ENCODE data around the gene SPON1. TPM values are rescaled to one million over a fixed set of nuclear protein-coding genes. Genes with fewer than 3 reads are reported as not detected.
"Not testable (repeated sequence)": the region's sequence is repeated elsewhere in the genome, so short reads cannot be mapped to it uniquely, and the experiment has no call there.

Gene SPON1
- total RNA-seq, 1 donor, result 10.0 TPM

- DNase-seq (ENCODE audit: low read depth in 2 of 3, low spot score in 2 of 3), result not testable (repeated sequence)
These were observed 211.2 kb downstream of the SPON1 start for GRCh38 chr11:14173679-14174078.

GRCh38 chr11:14179116-14179820 is 216.7 kb downstream of the SPON1 start:
- DNase-seq (ENCODE audit: low read depth in 2 of 3, low spot score in 2 of 3), result no peak

GRCh38 chr11:14181121-14181520 is 218.6 kb downstream of the SPON1 start:
- DNase-seq (ENCODE audit: low read depth in 2 of 3, low spot score in 2 of 3), result no peak

GRCh38 chr11:14182833-14183364 is 220.4 kb downstream of the SPON1 start:
- no peak for DNase-seq (ENCODE audit: low read depth in 2 of 3, low spot score in 2 of 3)

- no peak for DNase-seq (ENCODE audit: low read depth in 2 of 3, low spot score in 2 of 3)
These were observed 221.8 kb downstream of the SPON1 start for GRCh38 chr11:14184028-14184940.

GRCh38 chr11:14185461-14185860 is 222.9 kb downstream of the SPON1 start:
- no peak for DNase-seq (ENCODE audit: low read depth in 2 of 3, low spot score in 2 of 3)

GRCh38 chr11:14186046-14186775 is 223.7 kb downstream of the SPON1 start:
- DNase-seq (ENCODE audit: low read depth in 2 of 3, low spot score in 2 of 3), result no peak

- DNase-seq (ENCODE audit: low read depth in 2 of 3, low spot score in 2 of 3), result peak in 1 of 3 donors; percentile 17
These were observed 227.4 kb downstream of the SPON1 start for GRCh38 chr11:14189874-14190273.

GRCh38 chr11:14190992-14191778 is 228.7 kb downstream of the SPON1 start:
- DNase-seq (ENCODE audit: low read depth in 2 of 3, low spot score in 2 of 3), result no peak

- DNase-seq (ENCODE audit: low read depth in 2 of 3, low spot score in 2 of 3), result no peak
These were observed 231.1 kb downstream of the SPON1 start for GRCh38 chr11:14193644-14194043.

- no peak for DNase-seq (ENCODE audit: low read depth in 2 of 3, low spot score in 2 of 3)
These were observed 240.0 kb downstream of the SPON1 start for GRCh38 chr11:14202251-14203196.

GRCh38 chr11:14203321-14203720 is 240.8 kb downstream of the SPON1 start:
- no peak for DNase-seq (ENCODE audit: low read depth in 2 of 3, low spot score in 2 of 3)

- DNase-seq (ENCODE audit: low read depth in 2 of 3, low spot score in 2 of 3), result no peak
These were observed 250.5 kb downstream of the SPON1 start for GRCh38 chr11:14212986-14213385.

GRCh38 chr11:14218728-14219127 is 256.2 kb downstream of the SPON1 start:
- no peak for DNase-seq (ENCODE audit: low read depth in 2 of 3, low spot score in 2 of 3)

- DNase-seq (ENCODE audit: low read depth in 2 of 3, low spot score in 2 of 3), result no peak
These were observed 261.2 kb downstream of the SPON1 start for GRCh38 chr11:14223636-14224288.

GRCh38 chr11:14224395-14224794 is 261.9 kb downstream of the SPON1 start:
- no peak for DNase-seq (ENCODE audit: low read depth in 2 of 3, low spot score in 2 of 3)

GRCh38 chr11:14225666-14226065 is 263.1 kb downstream of the SPON1 start:
- no peak for DNase-seq (ENCODE audit: low read depth in 2 of 3, low spot score in 2 of 3)

GRCh38 chr11:14228356-14228755 is 265.8 kb downstream of the SPON1 start:
- no peak for DNase-seq (ENCODE audit: low read depth in 2 of 3, low spot score in 2 of 3)
